Endometrial microvascular endothelial cells (primary cell): ENCODE measurements around the gene MDGA2. TPM values are rescaled to one million over a fixed set of nuclear protein-coding genes. Genes with fewer than 3 reads are reported as not detected.
"Not testable (repeated sequence)": the region's sequence is repeated elsewhere in the genome, so short reads cannot be mapped to it uniquely, and the experiment has no call there.

ENCODE experiments used
- in situ Hi-C: cut with HindIII; loops from 2 replicates; pipeline ENCODE4 v1.10.0; 2017; ENCODE audit warnings: low sequenced_read_pairs, low pct_unique_long_range_greater_than_20kb; ENCODE audit errors: inconsistent ontology term
- total RNA-seq: library from RNA; depleted of rRNA; stranded (reverse); fragments of >200 nt; gene quantifications from one replicate; pipeline ENCODE4 v1.2.3, GENCODE V29; 2015; ENCODE audit errors: inconsistent ontology term

The MDGA2 gene
- total RNA-seq, 1 donor from 2014 or later = not detected

- in situ Hi-C loops = no loop called here
Measured at GRCh38 chr14:47270715-47271114, 404.7 kb downstream of the MDGA2 start.

GRCh38 chr14:47269756-47270492, 405.5 kb downstream of the MDGA2 start:
- in situ Hi-C loops = no loop called here

- in situ Hi-C loops = no loop called here
Measured at GRCh38 chr14:47264842-47265241, 410.6 kb downstream of the MDGA2 start.

GRCh38 chr14:47262801-47263200, 412.6 kb downstream of the MDGA2 start:
- in situ Hi-C loops = no loop called here

- in situ Hi-C loops = no loop called here
Measured at GRCh38 chr14:47261350-47261749, 414.1 kb downstream of the MDGA2 start.

- in situ Hi-C loops = no loop called here
Measured at GRCh38 chr14:47259796-47260195, 415.6 kb downstream of the MDGA2 start.

- in situ Hi-C loops = no loop called here
Measured at GRCh38 chr14:47257013-47257412, 418.4 kb downstream of the MDGA2 start.

GRCh38 chr14:47252802-47253201, 422.6 kb downstream of the MDGA2 start:
- in situ Hi-C loops = no loop called here

- in situ Hi-C loops = no loop called here
Measured at GRCh38 chr14:47246367-47246766, 429.0 kb downstream of the MDGA2 start.

- in situ Hi-C loops = not testable (repeated sequence)
Measured at GRCh38 chr14:47242579-47242978, 432.8 kb downstream of the MDGA2 start.

- in situ Hi-C loops = no loop called here
Measured at GRCh38 chr14:47240748-47241437, 434.5 kb downstream of the MDGA2 start.

GRCh38 chr14:47235619-47236018, 439.8 kb downstream of the MDGA2 start:
- in situ Hi-C loops = no loop called here

GRCh38 chr14:47226877-47227520, 448.4 kb downstream of the MDGA2 start:
- in situ Hi-C loops = no loop called here

- in situ Hi-C loops = no loop called here
Measured at GRCh38 chr14:47223656-47224055, 451.7 kb downstream of the MDGA2 start.

GRCh38 chr14:47220096-47220495, 455.3 kb downstream of the MDGA2 start:
- in situ Hi-C loops = no loop called here

GRCh38 chr14:47211263-47211662, 464.1 kb downstream of the MDGA2 start:
- in situ Hi-C loops = no loop called here

GRCh38 chr14:47210099-47210498, 465.3 kb downstream of the MDGA2 start:
- in situ Hi-C loops = no loop called here

GRCh38 chr14:47208434-47208833, 467.0 kb downstream of the MDGA2 start:
- in situ Hi-C loops = no loop called here

- in situ Hi-C loops = no loop called here
Measured at GRCh38 chr14:47207617-47208016, 467.8 kb downstream of the MDGA2 start.

- in situ Hi-C loops = no loop called here
Measured at GRCh38 chr14:47200740-47201139, 474.7 kb downstream of the MDGA2 start.
